NCI-H1694 (cell line): Measurements from ENCODE around the gene SLC31A1.
"Not testable (repeated sequence)": the region's sequence is repeated elsewhere in the genome, so short reads cannot be mapped to it uniquely, and the experiment has no call there.

Source experiments
- DNase-seq: peaks from one replicate; lab custom pipeline; 2025; lab: John Stamatoyannopoulos, UW

The SLC31A1 gene

GRCh38 chr9:113220467-113221002 lies 809 bp upstream of the SLC31A1 start:
- DNase-seq = no peak

DNA sequence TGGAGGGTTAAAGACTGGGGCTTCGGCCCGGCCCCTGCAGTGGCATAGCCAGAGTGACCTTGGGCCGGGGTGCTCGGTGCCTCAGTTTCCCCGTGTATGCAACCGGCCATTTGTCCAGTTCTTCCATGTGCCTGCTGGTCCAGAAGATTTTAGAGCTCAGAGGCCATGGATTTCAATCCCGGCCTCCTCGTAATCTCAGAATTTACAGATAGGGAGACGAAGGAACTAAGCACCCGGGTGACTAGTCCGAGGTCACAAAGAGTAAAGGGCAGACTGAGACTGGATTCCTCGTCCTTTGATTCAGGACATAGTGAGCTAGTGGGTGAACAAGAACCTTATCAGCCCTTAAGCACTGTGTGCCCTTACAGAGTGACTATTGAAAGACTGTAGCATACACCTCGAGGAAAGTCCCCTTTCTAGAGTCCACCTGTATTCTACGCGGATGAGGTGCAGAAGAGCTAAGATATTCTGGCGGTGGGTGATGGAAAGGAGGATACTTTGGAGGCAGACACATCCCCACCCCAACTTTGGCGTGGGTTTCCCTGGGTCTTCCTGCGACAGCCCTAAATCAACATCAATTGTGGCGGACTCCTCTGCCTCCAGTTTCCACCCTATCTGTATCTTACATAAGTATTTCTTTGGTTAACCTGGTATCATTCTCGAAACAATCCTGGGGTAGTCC lies 597 bp downstream of the SLC31A1 start:
- DNase-seq = no peak

- DNase-seq = no peak
These were observed 1.1 kb downstream of the SLC31A1 start for GRCh38 chr9:113222482-113222841.

DNA sequence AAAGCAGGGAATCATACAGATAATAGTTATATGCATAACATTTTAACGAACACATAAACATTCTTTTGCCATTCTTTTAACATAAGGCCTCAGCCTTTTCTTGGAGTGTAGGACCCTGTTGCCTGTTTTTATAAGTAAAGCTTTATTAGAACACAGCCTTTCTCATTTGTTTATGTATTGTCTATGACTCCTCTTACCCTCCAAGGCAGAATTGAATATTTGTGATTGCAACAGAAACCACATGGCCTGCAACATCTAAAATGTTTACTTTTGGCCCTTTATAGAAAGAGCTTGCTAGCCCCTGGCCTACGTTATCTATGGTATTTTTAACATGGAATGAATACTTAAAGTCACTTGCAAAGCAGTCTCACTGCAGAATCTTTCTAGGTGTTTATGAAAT lies 2.6 kb downstream of the SLC31A1 start:
- DNase-seq = no peak

DNA sequence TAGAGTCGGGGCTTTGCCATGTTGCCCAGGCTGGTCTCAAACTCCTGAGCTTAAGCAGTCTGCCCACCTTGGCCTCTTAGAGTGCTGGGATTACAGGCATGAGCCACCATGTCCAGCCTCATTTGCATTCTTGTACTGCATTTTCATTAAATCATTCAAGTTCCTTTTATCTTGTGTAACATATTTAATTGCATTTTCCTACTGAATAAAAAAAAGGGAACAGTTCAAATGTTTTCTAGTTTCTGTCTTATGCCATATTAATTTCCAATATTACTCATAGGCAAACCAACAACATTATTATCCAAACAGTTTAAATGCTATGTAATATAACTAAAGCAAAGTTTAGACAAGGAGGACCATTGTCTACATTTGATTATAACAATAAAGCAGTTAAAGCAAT lies 6.1 kb downstream of the SLC31A1 start:
- DNase-seq = no peak

DNA sequence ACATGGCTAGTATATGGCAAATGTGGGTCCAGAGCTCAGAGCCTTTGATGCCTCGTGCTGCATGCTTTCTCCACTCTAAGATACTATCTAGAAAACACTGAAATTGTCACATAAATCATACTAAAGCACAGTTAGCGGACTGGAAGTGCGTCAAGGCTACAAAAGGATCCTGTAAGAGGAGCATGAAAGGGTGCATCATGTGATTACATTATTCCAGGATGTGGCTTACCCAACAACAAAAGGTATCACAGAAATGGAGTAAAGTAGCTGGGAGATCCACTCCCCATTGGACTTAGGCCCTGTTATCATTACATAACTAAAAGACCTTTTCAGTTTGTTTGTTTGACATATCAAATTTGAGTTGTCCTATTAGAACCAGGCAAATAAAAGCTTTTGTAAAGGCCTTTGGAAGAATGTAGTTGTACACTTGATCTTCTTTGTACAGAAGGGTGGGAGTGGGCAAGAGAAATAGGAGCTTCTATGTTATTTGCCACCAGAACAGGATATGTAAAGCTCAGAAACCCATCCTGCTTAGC lies 6.9 kb downstream of the SLC31A1 start:
- no peak for DNase-seq

DNA sequence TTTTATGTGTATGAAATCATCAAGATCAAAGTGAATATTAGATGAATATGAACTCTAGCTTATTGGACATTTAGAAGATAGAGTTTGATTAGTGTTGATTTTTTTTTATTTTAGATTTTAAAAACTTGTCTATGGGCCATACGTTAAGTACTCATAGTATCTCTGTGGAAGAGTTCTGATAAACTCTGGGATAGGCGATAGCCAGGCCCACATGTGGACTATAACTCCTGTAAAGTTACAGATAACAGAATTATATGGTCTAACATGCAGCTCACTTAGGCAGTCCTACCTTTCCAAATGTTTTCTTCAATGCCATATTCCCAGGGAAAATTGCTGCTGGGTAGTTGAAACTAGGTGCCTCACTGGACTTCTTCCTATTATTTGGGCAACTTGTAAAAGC lies 10.4 kb downstream of the SLC31A1 start:
- DNase-seq = no peak

GRCh38 chr9:113235701-113236255 lies 14.4 kb downstream of the SLC31A1 start:
- DNase-seq = not testable (repeated sequence)

DNA sequence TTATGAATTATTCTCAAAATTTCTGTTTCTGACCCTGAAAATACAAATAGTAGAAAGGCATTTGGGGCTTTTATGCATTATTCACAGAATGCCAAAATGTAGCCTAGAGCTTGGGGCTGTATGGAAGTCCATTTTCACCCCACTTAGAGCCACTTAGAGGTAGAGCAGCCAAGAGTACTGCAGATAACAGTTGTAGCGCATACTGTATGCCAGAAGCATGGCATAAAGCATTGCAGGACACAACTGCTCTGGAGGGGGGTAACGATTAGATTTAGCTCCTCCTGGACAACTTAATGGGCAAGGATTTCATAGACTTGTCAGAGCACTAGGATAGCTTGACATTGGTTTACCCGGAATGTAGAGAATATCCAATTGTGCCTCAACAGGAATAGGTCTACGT lies 15.7 kb downstream of the SLC31A1 start:
- DNase-seq = no peak

- no peak for DNase-seq
These were observed 17.0 kb downstream of the SLC31A1 start for GRCh38 chr9:113238202-113238858.

DNA sequence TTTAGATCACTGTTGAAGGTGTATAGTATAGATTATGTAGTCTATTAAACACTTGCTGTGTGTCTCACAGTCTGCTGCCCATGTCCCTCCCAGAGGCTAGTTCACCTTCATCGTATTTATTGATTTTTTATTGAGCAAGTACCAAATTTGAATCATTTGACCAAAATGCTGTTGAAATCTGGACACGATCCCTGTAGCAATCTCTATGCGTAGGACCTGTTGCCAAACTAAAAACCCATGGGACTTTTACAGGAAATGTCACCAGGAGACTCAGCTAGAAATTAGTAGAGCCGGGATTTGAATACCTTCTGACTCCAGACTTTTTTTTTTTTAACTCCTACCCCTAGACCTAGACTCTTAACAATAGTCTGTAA lies 17.5 kb downstream of the SLC31A1 start:
- DNase-seq = no peak

GRCh38 chr9:113241161-113241560 lies 19.8 kb downstream of the SLC31A1 start:
- DNase-seq = no peak

DNA sequence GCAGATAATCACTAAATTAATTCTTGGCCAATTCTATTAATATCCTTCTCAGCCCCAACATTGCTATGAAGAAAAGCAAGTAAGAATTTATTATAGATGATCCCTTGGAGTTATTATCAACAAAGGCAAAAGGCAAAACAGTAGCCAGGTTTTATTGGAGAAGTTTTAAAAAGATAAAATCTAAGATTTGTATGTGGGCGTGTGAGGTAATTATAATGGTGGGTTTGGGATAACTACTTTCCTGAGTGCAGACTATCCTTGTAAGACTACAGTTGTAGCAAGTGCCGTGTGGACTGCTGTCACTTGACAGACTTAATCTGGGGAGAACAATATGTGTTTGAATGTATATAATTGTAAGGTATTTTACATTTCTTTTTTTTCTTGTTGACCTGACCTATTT lies 23.2 kb downstream of the SLC31A1 start:
- no peak for DNase-seq

GRCh38 chr9:113245894-113246293 lies 24.6 kb downstream of the SLC31A1 start:
- no peak for DNase-seq

GRCh38 chr9:113246928-113247327 lies 25.6 kb downstream of the SLC31A1 start:
- DNase-seq = no peak

GRCh38 chr9:113247640-113248039 lies 26.3 kb downstream of the SLC31A1 start:
- DNase-seq = no peak

- not testable (repeated sequence) for DNase-seq
These were observed 28.3 kb downstream of the SLC31A1 start for GRCh38 chr9:113249661-113250060.

GRCh38 chr9:113250807-113251206 lies 29.5 kb downstream of the SLC31A1 start:
- DNase-seq = no peak

- DNase-seq = no peak
These were observed 33.6 kb downstream of the SLC31A1 start for GRCh38 chr9:113254991-113255390.

DNA sequence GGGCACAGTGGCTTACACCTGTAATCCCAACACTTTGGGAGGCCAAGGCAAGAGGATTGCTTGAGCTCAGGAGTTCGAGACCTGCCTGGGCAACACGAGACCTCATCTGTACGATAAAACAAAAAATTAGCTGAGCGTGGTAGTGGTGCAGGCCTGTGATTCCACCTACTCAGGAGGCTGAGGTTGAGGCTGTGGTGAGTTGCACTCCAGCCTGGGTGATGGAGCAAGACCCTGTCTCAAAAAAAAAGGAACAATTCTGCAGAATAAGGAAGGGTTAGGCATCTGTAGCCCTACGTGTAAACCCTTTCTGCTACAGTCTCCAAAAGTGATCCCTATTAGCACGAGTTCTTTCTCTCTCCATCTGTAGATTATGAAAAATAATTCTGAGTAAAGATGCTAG lies 34.1 kb downstream of the SLC31A1 start:
- DNase-seq = no peak

- DNase-seq = no peak
These were observed 36.5 kb downstream of the SLC31A1 start for GRCh38 chr9:113257863-113258262.

DNA sequence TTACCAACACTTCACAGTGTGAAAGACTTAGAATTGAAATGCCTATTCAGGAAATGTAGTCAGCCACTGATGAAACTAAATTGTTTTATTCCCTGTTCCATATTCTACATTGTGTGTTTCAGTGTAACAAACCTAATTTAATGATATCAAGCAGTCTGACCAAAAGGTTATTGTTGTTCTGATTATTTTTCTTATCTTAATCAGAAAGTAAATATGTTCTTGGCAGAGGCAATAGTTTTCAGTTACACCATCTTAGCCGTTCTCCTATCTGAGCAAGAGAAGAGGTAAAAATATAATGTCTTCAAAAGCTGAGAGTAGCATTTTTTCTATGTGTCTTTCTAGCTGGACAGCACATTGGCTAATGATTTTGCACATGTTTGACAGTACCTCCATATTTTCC lies 36.9 kb downstream of the SLC31A1 start:
- no peak for DNase-seq
